Endothelial cell of umbilical vein (primary cell): Measurements from ENCODE around the gene TFB2M.
"Not testable (repeated sequence)": the region's sequence is repeated elsewhere in the genome, so short reads cannot be mapped to it uniquely, and the experiment has no call there.

ENCODE experiments used
- EZH2 ChIP-seq: IDR thresholded peaks from 2 replicates; pipeline ENCODE4 v1.6.1; 2012; ENCODE audit warnings: borderline replicate concordance, low read depth, mild to moderate bottlenecking, moderate library complexity, low read length, inconsistent platforms; ENCODE audit not compliant: severe bottlenecking
- POLR2AphosphoS5 ChIP-seq: IDR thresholded peaks from 2 replicates; pipeline ENCODE4 v1.6.1; 2012; ENCODE audit warnings: low read depth, mild to moderate bottlenecking, control low read depth, low read length, moderate library complexity; ENCODE audit not compliant: insufficient read depth
- TF ChIP-seq, protein P1 (sequence below), 2 donors: IDR thresholded peaks; 1 replicate in 1 of 2; 2 replicates in 1 of 2; pipeline ENCODE4 v1.5.1; 2011; ENCODE audit warnings: low read length in 2 of 2, mild to moderate bottlenecking in 2 of 2, moderate library complexity in 2 of 2, control low read depth in 1 of 2, inconsistent platforms in 1 of 2, low read depth in 1 of 2; ENCODE audit not compliant: insufficient read depth in 1 of 2; ENCODE audit errors: extremely low read depth in 1 of 2

DNA sequence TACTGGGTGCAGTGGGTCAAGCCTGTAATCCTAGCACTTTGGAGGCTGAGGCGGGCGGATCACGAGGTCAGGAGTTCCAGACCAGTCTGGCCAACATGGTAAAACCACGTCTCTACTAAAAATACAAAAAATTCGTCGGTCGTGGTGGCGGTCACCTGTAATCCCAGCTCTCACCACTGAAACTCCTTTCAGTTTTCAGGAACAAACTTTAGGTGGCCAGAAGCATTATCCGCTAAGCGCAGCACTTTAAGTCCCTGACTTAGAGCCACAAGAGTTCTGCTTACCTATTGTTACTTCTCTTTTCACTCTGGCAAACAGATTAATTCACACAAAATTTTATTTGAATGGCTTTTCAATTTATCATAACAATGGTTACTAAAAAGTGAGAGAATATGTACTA lies 5.2 kb downstream of the TFB2M start:
- TF ChIP-seq, protein P1, sequence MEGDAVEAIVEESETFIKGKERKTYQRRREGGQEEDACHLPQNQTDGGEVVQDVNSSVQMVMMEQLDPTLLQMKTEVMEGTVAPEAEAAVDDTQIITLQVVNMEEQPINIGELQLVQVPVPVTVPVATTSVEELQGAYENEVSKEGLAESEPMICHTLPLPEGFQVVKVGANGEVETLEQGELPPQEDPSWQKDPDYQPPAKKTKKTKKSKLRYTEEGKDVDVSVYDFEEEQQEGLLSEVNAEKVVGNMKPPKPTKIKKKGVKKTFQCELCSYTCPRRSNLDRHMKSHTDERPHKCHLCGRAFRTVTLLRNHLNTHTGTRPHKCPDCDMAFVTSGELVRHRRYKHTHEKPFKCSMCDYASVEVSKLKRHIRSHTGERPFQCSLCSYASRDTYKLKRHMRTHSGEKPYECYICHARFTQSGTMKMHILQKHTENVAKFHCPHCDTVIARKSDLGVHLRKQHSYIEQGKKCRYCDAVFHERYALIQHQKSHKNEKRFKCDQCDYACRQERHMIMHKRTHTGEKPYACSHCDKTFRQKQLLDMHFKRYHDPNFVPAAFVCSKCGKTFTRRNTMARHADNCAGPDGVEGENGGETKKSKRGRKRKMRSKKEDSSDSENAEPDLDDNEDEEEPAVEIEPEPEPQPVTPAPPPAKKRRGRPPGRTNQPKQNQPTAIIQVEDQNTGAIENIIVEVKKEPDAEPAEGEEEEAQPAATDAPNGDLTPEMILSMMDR (IDR thresholded peaks at IDR 0.05; ENCODE audit: extremely low read depth in 1 of 2, insufficient read depth in 1 of 2, low read depth in 1 of 2, low read length in 2 of 2), result not testable (repeated sequence)
- not testable (repeated sequence) for TF ChIP-seq EZH2, POLR2AphosphoS5
